Loucy (cell line): ENCODE measurements around the gene DUSP18.

Experiments used
- H2AFZ ChIP-seq: fragments of 200-600 bp; sonication (generic); 2 replicates; pipeline ENCODE4 v1.6.0; 2016; ENCODE audit warnings: antibody characterized with exemption, mild to moderate bottlenecking, low read length, moderate library complexity
- H3F3A ChIP-seq: fragments of 200-600 bp; 2 replicates; pipeline ENCODE4 v1.6.0; 2016; ENCODE audit warnings: antibody characterized with exemption, low read depth, mild to moderate bottlenecking
- H3K27me3 ChIP-seq: fragments of 200-600 bp; sonication (generic); 2 replicates; pipeline ENCODE4 v1.6.1; 2014; ENCODE audit warnings: low read length, mild to moderate bottlenecking; ENCODE audit not compliant: insufficient read depth, poor library complexity, severe bottlenecking
- H3K36me3 ChIP-seq: fragments of 200-600 bp; sonication (generic); 2 replicates; pipeline ENCODE4 v1.6.1; 2016; ENCODE audit warnings: low read length; ENCODE audit not compliant: insufficient read depth
- H3K4me1 ChIP-seq: fragments of 200-600 bp; sonication (generic); 2 replicates; pipeline ENCODE4 v1.5.1; 2014; ENCODE audit warnings: low read length, mild to moderate bottlenecking; ENCODE audit not compliant: insufficient read depth, poor library complexity, severe bottlenecking
- H3K4me2 ChIP-seq: fragments of 200-600 bp; sonication (generic); 2 replicates; pipeline ENCODE4 v1.6.0; 2014; ENCODE audit warnings: antibody characterized with exemption, low read length, low read depth, mild to moderate bottlenecking; ENCODE audit not compliant: poor library complexity, severe bottlenecking
- H3K4me3 ChIP-seq: fragments of 200-600 bp; sonication (generic); 2 replicates; pipeline ENCODE4 v1.5.1; 2014; ENCODE audit warnings: low read length, mild to moderate bottlenecking, mixed read lengths; ENCODE audit not compliant: poor library complexity, severe bottlenecking
- H3K79me2 ChIP-seq: fragments of 200-600 bp; sonication (generic); 2 replicates; pipeline ENCODE4 v1.6.1; 2014; ENCODE audit warnings: low read length; ENCODE audit not compliant: insufficient read depth
- H3K9ac ChIP-seq: fragments of 200-600 bp; sonication (generic); 2 replicates; pipeline ENCODE4 v1.6.0; 2014; ENCODE audit warnings: mild to moderate bottlenecking, low read depth, low read length, moderate library complexity; ENCODE audit not compliant: poor library complexity, severe bottlenecking
- H3K9me2 ChIP-seq: fragments of 200-600 bp; sonication (generic); replicated peaks from 2 replicates; pipeline ENCODE4 v1.6.1; 2016; ENCODE audit warnings: low read depth, low read length, mixed read lengths
- H3K9me3 ChIP-seq: fragments of 200-600 bp; sonication (generic); 2 replicates; pipeline ENCODE4 v1.6.1; 2014; ENCODE audit warnings: mild to moderate bottlenecking, antibody characterized with exemption, low read length, low read depth; ENCODE audit not compliant: insufficient read depth
- H4K20me1 ChIP-seq: fragments of 200-600 bp; sonication (generic); 2 replicates; pipeline ENCODE4 v1.6.0; 2014; ENCODE audit warnings: antibody characterized with exemption, low read length, mild to moderate bottlenecking; ENCODE audit not compliant: insufficient read depth, poor library complexity, severe bottlenecking
- EZH2phosphoT487 ChIP-seq: fragments of 200-600 bp; IDR thresholded peaks from 2 replicates; pipeline ENCODE4 v1.6.1; 2018; ENCODE audit warnings: antibody characterized with exemption, mild to moderate bottlenecking, moderate library complexity, borderline replicate concordance
- TF ChIP-seq, protein P1 (sequence below): fragments of 200-600 bp; sonication (generic); conservative IDR thresholded peaks from 2 replicates; pipeline ENCODE4 v1.5.1; 2014; ENCODE audit warnings: mild to moderate bottlenecking, antibody characterized with exemption, low read length

Gene DUSP18

DNA sequence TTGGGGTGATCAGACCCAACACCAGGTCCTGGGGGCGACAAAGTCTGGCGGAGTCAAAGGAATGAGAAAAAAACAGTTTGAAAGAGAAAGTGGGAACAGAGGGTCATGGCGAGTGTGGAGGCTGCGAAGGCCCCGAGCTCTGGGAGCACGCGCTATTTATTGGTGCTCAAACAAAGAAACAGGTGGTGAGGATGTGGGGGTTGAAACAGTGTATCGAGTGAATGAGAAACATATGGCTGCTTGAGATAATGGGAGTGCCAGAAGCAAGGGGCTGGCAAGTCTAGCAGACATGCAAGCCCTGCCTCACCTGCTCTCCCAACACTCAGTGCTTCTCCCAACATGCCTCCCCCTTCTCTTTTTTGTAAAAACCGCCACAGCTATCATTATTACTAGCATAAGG is 7.8 kb upstream of the DUSP18 start:
- Histone ChIP-seq H2AFZ (no peak overlapping the region), H4K20me1 (no peaks in the 10 kb centered on the region), H3K4me2 (no peak overlapping the region), H3K4me1 (no peaks in the 10 kb centered on the region), H3K27me3 (no peaks in the 10 kb centered on the region), H3K4me3 (no peak overlapping the region), H3K36me3 (no peaks in the 10 kb centered on the region), H3K9ac (no peak overlapping the region), H3K79me2 (no peaks in the 10 kb centered on the region), H3F3A (no peaks in the 10 kb centered on the region), H3K9me2 (no peaks in the 10 kb centered on the region), H3K9me3 (no peaks in the 10 kb centered on the region)
- TF ChIP-seq, protein P1, sequence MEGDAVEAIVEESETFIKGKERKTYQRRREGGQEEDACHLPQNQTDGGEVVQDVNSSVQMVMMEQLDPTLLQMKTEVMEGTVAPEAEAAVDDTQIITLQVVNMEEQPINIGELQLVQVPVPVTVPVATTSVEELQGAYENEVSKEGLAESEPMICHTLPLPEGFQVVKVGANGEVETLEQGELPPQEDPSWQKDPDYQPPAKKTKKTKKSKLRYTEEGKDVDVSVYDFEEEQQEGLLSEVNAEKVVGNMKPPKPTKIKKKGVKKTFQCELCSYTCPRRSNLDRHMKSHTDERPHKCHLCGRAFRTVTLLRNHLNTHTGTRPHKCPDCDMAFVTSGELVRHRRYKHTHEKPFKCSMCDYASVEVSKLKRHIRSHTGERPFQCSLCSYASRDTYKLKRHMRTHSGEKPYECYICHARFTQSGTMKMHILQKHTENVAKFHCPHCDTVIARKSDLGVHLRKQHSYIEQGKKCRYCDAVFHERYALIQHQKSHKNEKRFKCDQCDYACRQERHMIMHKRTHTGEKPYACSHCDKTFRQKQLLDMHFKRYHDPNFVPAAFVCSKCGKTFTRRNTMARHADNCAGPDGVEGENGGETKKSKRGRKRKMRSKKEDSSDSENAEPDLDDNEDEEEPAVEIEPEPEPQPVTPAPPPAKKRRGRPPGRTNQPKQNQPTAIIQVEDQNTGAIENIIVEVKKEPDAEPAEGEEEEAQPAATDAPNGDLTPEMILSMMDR, result no peak
- TF ChIP-seq EZH2phosphoT487, result no peak

DNA sequence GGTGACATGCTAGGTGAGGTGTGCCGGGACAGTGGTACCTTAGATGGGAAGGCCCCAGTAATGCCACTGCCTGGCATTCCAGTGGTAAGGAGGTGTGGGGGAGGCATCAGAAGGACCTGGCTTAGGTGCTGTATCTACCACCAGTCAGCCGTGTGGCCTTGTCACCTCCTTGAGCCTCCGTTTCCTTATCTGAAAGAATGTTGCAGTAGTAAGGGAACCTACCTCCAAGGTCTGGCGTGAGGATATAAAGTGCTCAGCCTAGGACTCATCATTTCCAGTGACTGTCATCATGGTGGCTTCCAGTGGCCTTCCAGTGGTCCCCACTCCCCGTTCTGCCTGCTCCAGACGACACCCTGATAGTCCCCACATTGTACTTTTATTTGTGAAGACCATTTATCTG is 6.8 kb upstream of the DUSP18 start:
- H3K9me3 ChIP-seq, result no peaks in the 10 kb centered on the region
- H3F3A ChIP-seq, result no peaks in the 10 kb centered on the region
- H2AFZ ChIP-seq, result no peak overlapping the region
- TF ChIP-seq, protein P1, result no peak
- no peak for TF ChIP-seq EZH2phosphoT487
- H3K9ac ChIP-seq, result no peak overlapping the region
- H4K20me1 ChIP-seq, result no peaks in the 10 kb centered on the region
- H3K27me3 ChIP-seq, result no peaks in the 10 kb centered on the region
- H3K4me2 ChIP-seq, result no peak overlapping the region
- no peak overlapping the region for H3K4me3 ChIP-seq
- no peaks in the 10 kb centered on the region for H3K36me3 ChIP-seq
- no peaks in the 10 kb centered on the region for H3K4me1 ChIP-seq
- no peaks in the 10 kb centered on the region for H3K9me2 ChIP-seq
- H3K79me2 ChIP-seq, result no peaks in the 10 kb centered on the region

DNA sequence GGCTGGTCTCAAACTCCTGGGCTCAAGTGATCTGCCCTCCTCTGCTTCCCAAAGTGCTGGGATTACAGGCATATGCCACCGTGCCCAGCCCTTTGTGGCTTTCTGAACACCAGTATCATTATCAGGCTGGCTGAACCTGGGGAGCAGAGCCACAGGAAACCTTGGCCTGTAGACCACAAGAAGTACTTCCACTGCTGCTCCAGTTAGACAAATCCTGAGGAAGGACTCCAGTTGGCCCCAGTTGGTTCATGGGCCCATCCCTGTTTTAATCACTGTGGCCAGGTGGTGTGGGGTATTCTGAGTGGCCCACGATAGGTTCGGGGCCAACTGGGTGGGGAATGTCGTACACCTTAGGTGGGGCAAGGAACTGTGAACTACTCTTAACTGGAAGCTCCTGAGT is 5.5 kb upstream of the DUSP18 start:
- Histone ChIP-seq H3K79me2 (no peaks in the 10 kb centered on the region), H3K4me2 (no peak overlapping the region), H3K9me2 (no peaks in the 10 kb centered on the region), H3K36me3 (no peaks in the 10 kb centered on the region), H2AFZ (no peak overlapping the region), H4K20me1 (no peaks in the 10 kb centered on the region), H3K4me3 (no peak overlapping the region), H3K9me3 (no peaks in the 10 kb centered on the region), H3K9ac (no peak overlapping the region), H3K4me1 (no peaks in the 10 kb centered on the region), H3F3A (no peaks in the 10 kb centered on the region), H3K27me3 (no peaks in the 10 kb centered on the region)
- no peak for TF ChIP-seq EZH2phosphoT487
- TF ChIP-seq, protein P1, result no peak
